Hepatic stellate cell (primary cell): ENCODE results near the gene SSTR1.
"Not testable (repeated sequence)": the region's sequence is repeated elsewhere in the genome, so short reads cannot be mapped to it uniquely, and the experiment has no call there.

Source experiments
- DNase-seq: peaks from one replicate; pipeline ENCODE4 v3.0.0; 2011; ENCODE audit warnings: low spot score

SSTR1 gene, protein sequence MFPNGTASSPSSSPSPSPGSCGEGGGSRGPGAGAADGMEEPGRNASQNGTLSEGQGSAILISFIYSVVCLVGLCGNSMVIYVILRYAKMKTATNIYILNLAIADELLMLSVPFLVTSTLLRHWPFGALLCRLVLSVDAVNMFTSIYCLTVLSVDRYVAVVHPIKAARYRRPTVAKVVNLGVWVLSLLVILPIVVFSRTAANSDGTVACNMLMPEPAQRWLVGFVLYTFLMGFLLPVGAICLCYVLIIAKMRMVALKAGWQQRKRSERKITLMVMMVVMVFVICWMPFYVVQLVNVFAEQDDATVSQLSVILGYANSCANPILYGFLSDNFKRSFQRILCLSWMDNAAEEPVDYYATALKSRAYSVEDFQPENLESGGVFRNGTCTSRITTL

DNA sequence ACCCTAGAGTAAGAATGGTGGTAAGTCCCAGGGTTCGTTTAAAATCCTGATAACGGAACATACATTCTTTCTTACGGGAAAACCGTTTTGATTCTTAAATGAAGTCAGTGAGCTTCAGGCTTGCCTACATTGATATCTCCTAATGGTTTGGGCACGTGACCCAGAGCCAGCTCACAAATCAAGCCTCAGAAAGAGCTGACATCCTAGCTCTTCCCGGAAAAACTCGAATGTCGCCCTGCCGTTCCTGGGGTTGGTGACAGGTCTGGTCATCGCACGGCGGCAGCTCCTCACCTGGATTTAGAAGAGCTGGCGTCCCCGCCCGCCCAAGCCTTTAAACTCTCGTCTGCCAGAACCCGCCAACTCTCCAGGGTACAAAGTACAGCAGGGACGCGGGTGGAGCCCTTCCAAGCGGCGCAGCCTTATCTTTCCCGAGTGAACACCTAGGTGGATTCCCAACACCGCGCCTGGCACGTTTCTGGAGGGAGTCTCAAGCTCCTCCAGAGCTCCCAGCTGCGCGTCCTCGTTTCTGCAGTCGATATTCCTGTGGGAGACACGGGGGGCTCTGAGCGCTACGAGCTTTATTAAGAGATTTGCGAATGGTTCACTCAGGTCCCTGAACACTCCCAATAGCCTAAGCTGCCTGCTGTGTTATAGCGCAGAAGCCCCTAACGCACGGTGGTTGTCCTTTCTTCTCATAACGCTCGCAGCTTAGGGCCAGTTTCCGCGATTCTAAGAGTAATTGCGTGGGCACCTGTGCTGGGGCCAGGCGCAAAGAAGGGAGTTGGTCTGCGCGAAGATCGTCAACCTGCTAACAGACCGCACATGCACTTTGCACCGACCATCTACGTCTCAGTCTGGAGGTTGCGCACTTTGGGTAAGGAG is at the start of gene SSTR1:
Gene SSTR1, plus strand, starts transcription at position 169 of the 882 bp plus-strand sequence. CDS start 1,486 bp downstream, outside the sequence.
- no peak for DNase-seq

DNA sequence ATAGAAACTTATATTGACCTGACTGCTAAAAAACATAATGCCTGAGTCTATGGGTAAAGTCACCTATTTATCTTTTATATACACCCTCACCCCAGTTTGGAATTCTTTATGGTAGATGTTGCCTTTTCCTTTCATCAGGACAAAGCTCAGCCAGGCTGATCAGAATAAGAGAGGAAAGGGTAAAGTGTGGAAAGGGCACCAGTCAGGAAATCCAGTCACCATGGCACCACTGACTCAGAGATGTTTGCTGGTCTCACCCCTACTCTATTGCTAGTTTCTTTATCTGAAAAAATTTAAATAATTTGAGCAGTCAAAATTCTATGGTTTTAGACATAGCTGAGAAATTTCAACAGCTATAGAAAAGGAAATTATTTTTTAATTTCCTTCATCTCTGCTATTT is 49.2 kb upstream of the SSTR1 start:
- no peak for DNase-seq

DNA sequence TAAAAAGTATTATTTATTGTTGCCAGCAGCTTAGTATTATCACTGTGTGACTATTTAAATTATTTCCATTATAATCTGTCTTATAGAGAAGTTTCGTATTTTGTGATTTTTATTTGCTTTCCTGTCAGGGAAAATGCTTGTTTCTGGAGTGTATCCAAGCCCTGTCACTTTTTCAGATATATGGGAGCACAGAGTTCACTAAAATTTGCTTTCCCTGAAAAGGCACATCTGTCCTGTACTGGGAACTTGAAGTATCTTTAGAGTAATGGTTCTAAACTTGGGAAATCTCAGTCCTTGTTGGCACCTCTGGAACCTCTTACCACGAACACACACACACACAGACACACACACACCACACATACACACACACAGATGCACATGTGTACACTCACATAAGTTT is 39.3 kb upstream of the SSTR1 start:
- DNase-seq, result no peak

DNA sequence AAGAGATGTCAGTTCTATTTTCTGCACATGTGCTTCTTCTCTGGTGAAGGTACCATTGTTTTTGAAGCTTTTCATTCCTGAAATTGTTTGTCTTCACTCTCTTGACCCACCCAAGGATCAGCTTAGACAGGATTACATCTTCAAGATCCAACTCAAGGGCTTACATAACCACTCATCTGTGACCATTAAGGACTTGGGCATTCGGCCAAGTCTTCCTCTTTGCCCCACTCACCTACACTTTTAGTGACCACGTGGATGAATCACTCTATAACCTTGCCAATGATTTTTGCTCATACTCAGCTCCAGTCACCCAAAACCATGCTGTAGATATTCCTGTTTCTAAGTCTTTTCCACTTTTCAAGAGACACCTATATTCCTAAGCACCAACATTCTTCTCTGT is 36.5 kb upstream of the SSTR1 start:
- DNase-seq, result no peak

DNA sequence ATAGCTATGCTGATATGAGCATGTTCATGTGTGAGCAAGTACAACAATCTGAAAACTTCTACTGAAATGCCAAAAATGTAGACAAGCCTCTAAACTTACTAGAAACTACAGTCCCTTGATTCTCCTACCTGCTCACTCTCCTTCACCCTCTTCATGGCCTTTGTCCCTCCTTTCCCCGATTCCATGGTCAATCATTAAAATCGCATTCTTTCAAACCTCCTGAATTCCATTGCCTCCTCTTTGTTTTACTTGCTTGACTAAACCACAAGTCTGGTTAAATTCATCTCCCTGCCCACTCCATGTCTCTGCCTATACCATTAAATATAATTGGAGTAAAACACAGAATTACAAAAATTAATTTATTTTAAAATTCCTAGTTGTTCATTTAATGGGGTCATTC is 33.0 kb upstream of the SSTR1 start:
- no peak for DNase-seq

DNA sequence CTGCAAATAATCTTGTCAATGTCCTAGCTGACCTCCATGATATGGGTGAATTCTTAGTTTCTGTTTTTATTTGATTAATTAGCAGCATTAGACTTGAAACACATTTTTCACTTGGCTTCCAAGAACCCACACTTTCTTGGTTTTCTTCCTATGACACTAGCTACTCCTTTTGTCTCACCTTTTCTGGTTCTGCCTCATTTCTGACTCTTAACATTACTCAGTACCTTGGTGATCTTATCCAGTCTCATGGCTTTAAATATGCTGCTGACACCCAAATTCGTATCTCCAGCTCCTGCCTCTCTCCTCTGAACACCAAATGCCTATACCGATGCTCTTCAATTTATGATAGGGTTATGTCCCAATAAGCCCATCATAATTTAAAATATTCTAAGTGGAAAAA is 32.0 kb upstream of the SSTR1 start:
- no peak for DNase-seq

DNA sequence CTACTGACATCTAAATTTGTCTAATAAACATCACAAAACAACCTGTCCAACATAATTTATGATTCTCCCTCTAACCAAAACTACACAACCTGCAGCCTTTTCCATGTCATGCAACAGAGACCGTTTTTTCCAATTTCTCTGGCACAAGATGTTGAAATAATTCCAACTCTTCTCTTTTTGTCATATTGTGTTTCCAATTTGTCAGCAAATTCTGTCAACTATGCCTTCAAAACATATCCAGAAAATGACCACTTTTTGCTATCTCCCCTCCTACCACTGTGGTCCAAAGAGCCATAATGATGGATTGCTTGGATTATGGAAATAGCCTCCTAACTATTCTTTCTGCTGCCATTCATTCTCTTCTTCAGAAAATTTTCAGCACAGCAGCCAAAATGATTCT is 31.3 kb upstream of the SSTR1 start:
- DNase-seq, result no peak

DNA sequence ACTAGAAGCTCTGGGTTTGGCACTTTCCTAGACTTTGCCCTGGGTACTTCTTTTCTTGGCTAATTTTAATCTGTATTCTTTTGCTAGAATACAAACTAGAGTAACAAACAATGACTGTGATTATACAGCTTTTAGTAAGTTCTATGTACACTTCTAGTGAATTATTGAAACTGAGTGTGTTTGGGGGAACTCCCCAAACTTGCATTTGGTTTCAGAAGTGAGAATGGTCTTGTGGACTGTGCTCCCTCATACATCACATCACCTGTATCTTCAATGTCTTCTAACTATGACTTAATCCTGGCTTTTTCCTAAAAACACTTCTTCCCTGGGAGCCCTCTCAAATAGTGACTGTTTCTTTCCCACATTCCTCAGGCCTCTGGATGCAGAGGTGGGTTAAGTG is 23.6 kb upstream of the SSTR1 start:
- DNase-seq, result no peak

DNA sequence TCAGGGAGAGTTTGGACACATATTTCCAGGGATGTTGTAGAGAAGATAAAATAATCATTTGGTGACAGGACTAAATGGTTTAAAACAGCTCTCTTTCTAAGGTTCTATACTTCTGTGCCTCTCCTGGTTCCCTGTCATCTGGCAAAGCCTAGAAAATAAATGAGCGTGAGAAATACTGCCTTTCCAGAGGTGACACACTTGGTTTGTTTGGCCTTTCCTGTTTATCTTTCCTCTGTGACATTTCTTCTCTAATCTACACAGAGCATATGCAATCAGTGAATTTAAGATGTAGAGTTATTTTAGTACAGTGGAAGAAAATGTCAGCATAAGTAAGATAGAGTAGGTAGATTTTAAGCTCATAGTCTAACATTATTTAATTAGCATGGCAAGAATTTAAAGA is 22.0 kb upstream of the SSTR1 start:
- no peak for DNase-seq

DNA sequence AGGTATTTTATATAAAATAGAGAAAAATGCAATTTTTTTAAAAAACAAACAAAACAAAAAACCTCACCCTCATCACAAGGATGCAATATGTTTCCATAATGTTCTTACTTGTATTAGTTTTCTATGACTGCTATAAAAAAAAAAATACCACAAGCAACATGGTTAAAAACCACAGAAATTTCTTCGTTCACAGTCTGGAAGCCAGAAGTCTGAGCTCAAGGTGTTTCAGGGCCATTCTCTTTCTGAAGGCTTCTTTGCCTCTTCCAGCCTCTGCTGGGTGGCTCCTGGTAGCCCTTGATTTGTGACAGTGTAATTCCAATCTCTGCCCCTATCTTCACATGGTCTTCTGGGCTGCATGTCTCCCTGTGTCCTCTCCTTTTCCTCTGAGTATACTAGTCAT is 21.5 kb upstream of the SSTR1 start:
- no peak for DNase-seq

DNA sequence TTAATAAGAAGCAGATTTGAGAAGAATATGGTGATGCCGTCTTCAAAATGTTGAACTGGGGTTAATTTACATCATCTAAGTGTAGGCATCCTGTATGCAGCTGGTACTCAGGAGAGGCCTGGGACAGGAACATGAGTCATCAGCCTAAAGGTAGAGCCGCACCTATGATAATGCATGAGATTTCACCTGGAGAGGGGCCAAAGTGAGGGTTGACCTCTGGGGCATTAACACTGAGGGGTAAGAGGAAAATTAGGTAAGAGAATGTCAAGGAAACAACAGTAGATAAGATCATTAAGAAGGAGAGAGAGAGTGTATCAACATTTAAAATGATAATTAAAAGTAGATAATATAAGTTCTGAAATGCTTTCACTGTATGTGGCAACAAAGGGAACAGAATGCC is 20.2 kb upstream of the SSTR1 start:
- no peak for DNase-seq

DNA sequence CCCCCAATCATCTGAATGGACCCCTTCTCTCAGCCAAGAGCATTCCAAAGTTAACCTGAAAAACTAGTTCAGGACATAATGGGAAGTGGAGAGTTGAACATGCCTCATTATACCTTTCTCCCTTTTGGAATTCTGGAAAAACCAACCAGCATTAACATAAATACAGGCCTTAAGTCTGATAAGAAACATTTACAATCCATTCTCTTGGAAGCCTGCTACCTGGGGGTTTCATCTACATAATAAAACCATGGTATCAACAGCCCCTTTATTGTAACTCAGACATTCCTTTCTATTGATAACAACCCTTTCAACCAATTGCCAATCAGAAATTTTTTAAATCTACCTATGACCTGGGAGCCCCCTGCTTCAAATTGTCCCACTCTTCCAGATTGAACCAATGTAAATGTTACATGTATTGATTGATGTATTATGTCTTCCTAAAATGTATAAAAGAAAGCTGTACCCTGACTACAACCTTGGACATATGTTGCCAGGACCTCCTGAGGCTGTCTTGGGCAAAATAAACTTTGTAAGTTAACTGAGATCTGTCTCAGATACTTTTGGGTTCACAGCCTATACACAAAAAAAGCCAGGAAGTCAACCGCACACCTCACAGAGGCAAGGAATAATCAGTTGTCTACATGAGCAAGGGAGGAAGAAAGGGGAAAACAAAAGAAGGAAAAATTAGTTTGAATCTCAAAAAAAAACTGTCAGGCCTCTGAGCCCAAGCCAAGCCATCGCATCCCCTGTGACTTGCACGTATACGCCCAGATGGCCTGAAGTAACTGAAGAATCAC is 17.6 kb upstream of the SSTR1 start:
- no peak for DNase-seq

DNA sequence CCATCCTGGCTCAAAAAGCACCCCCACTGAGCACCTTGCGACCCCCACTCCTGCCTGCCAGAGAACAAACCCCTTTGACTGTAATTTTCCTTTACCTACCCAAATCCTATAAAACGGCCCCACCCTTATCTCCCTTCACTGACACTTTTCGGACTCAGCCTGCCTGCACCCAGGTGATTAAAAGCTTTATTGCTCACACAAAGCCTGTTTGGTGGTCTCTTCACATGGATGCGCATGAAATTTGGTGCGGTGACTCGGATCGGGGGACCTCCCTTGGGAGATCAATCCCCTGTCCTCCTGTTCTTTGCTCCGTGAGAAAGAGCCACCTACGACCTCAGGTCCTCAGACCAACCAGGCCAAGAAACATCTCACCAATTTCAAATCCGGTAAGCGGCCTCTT is 16.9 kb upstream of the SSTR1 start:
- DNase-seq, result not testable (repeated sequence)

DNA sequence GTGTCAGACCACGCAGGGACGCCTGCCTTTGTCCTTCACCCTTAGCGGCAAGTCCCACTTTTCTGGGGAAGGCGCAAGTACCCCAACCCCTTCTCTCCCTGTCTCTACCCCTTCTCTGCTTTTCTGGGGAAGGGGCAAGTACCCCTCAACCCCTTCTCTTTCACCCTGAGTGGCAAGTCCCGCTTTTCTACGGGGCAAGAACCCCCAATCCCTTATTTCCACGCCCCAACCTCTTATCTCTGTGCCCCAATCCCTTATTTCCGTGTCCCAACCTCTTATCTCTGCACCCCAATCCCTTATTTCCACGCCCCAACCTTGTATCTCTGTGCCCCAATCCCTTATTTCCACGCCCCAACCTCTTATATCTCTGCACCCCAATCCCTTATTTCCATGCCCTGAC is 16.2 kb upstream of the SSTR1 start:
- not testable (repeated sequence) for DNase-seq

DNA sequence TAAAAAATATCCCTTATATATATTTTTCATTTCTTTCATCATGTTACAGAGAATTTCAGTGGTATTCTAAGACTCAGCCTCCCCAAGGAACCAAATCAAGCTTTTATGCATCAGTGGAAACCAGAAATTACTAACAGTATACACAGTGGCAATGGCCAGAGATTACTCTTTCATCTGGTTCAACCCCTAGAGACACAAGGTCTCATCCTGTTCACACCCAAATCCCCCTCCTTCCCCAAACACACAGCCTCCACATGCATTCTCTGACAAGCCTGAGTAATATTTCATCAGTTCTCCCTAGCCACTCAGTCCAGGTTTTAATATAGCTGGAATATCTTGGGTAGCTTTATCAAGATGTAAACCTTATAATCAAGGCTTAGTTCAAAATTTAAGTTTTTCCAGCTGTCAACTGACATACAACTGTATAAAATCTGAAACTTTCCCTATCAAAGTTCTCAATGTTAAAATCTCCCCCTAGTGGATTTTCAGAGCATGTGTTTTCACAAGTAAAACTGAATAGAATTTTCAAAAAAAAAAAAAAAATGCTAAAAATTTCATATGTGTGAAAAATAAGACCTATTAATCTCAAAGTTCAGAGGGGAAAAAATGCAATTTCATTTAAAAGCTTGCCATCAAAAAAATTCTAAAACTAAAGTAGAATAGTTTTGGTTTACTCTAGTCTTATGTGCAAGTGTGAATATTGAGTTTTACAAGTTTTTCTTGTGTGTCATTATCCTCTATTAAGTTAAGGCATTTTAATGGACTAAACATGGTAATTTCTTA is 10.5 kb upstream of the SSTR1 start:
- no peak for DNase-seq

DNA sequence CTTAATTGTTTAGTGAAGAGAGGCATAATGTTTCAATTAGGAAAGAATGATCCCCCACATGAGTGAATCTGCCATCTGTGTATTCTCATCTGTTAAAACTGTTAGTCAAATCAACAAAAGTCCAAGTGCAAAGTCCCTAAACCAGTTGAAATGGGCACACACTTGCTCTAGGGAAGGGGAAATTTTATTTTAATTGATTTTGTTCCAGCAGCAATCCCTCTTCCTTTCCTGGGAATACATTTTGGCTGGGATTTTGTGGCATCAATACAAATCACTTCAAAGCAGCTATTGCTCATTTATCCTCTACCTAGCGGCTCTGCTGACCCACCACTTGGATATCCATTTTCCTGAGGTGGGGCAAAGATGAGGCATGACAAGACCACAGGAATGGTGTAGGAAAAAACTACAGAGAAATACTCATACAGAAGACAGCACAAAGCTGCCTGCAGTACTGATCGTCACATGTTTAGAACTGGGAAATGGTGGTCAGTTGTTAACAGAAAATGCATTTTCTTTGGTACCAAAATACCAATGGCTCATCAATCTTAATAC is 9.8 kb upstream of the SSTR1 start:
- DNase-seq, result no peak

DNA sequence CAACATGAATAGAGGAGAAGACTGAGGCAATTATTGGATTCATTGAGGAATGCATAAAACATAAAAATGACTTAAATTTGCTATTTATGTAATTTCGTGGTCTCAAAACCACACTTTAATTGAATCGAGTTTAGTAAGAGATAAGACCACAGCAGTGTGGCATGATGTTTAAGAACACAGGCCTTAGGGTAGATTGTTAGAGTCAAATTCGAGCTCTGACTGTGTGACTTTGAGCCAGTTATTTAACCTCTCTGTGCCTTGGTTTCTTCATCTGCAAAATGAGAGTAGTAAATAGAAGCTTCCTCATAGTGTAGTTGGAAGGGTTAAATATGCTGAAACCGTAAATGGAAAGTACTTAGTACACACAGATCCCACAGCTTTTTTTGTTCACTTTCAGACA is 9.3 kb upstream of the SSTR1 start:
- DNase-seq, result no peak

DNA sequence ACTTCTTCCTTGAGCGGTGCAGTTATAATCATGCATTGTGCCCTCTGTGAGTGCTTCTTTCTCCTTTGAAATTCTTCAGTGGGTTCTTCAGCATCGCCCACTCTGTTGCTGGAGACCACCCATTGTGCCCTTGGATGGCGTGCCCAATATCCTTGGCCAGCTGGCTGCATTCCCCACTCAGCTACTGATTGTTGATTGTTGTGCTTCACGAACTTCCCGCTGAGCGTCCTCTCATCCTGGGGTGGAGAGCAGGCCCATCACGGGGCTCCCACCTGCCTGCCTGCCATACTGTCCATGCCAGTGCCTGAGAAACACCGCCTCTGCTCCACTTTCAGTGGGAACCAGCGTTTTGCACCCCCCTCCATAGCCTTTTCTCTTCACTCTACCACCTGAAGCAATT is 8.6 kb upstream of the SSTR1 start:
- no peak for DNase-seq

DNA sequence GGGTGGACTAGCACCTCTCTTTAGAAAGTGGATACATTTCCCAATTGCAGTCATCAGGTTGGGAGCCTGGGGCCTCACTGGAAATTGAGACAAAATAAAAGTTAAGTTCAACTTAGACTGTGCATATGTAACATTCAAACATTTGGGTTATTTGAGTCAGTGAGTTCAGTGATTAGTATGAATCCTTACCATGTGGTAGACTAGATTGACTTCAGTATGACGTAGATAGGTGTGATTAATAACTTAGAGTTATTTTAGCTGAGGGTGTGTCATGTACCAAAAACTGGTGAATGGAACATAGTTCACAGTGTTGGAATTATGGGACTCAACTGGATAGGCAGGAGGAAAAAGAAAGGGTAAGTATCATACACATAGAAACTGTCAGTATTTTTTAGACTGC is 8.0 kb upstream of the SSTR1 start:
- no peak for DNase-seq

DNA sequence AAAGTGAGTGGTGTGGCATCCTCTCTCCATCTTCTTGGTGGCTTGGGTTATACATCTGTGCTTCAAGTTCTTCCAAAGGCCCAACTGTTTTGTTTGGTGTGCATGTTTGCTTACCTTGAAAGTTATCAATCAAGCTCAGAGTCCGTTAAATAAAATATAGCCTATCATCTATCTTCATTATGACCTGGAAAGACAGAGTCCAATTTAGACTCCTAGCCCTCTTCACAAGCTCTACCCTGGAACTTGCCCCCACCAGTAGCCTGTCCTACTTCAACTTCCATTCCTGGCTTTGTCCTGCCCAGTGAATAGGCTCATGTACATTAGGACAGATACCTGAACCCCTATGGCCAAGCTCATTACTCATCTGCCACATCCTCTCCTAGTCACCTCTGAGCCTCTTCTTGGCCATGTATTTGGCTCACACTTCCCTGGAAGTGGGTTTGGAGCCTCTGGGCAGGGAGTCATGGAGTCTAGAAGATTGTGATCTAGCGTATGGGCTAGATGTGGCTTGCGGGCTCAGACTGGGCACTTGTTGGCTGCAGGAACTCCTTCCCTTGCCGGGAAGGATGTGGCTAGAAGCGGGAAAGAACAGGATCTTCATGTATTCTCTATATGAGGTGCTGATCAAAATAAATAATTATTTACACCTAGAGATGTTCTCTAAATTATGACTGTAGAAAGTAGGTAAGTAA is 6.4 kb upstream of the SSTR1 start:
- DNase-seq, result no peak
